Smooth muscle cell (in vitro differentiated cells): ENCODE data around the gene FAM117A. TPM values are rescaled to one million over a fixed set of nuclear protein-coding genes. Genes with fewer than 3 reads are reported as not detected.

Experiments used
- DNase-seq: peaks from one replicate; lab custom pipeline; 2025; ENCODE audit not compliant: unreplicated experiment; lab: John Stamatoyannopoulos, UW
- H2AFZ ChIP-seq: fragments of 200-600 bp; sonication (generic); 2 replicates; pipeline ENCODE4 v1.6.0; 2016; ENCODE audit warnings: antibody characterized with exemption, low read depth, mild to moderate bottlenecking
- H3F3A ChIP-seq: fragments of 200-600 bp; sonication (generic); 2 replicates; pipeline ENCODE4 v1.6.0; 2017; ENCODE audit warnings: antibody characterized with exemption, low read depth
- H3K27ac ChIP-seq: fragments of 200-600 bp; sonication (generic); 2 replicates; pipeline ENCODE4 v1.5.1; 2016; ENCODE audit warnings: low read depth, mild to moderate bottlenecking
- H3K27me3 ChIP-seq: fragments of 200-600 bp; sonication (generic); 2 replicates; pipeline ENCODE4 v1.6.1; 2016; ENCODE audit warnings: low read depth, mild to moderate bottlenecking
- H3K36me3 ChIP-seq: fragments of 200-600 bp; sonication (generic); 2 replicates; pipeline ENCODE4 v1.5.1; 2016; ENCODE audit warnings: low read depth
- H3K4me1 ChIP-seq: fragments of 200-600 bp; sonication (generic); 2 replicates; pipeline ENCODE4 v1.5.1; 2016; ENCODE audit warnings: low read depth
- H3K4me2 ChIP-seq: fragments of 200-600 bp; sonication (generic); 2 replicates; pipeline ENCODE4 v1.6.0; 2016; ENCODE audit warnings: mild to moderate bottlenecking
- H3K4me3 ChIP-seq: fragments of 200-600 bp; sonication (generic); 2 replicates; pipeline ENCODE4 v1.5.1; 2016; ENCODE audit warnings: mild to moderate bottlenecking
- H3K79me2 ChIP-seq: fragments of 200-600 bp; sonication (generic); 2 replicates; pipeline ENCODE4 v1.6.0; 2016; ENCODE audit warnings: low read depth, mild to moderate bottlenecking
- H3K9ac ChIP-seq: fragments of 200-600 bp; sonication (generic); 2 replicates; pipeline ENCODE4 v1.6.0; 2016; ENCODE audit warnings: low read depth
- H3K9me3 ChIP-seq: fragments of 200-600 bp; sonication (generic); replicated peaks from 2 replicates; pipeline ENCODE4 v1.5.1; 2016; ENCODE audit warnings: low read depth
- H4K20me1 ChIP-seq: fragments of 200-600 bp; sonication (generic); 2 replicates; pipeline ENCODE4 v1.6.0; 2016; ENCODE audit warnings: low read depth
- WGBS: methylation state at CpG from one replicate; pipeline ENCODE4 v1.1.7; 2016; ENCODE audit warnings: low lambda C conversion rate; 5-methylcytosine and 5-hydroxymethylcytosine counted together
- polyA plus RNA-seq: library from polyadenylated mRNA; unstranded; fragments of >200 nt; fragmentation: Nextera tagmentation; extraction: Ambion mirVana; gene quantifications from 2 replicates; pipeline ENCODE4 v1.2.1, GENCODE V29; 2016
- total RNA-seq: library from RNA; depleted of rRNA; stranded (reverse); fragments of >200 nt; gene quantifications from 2 replicates; pipeline ENCODE4 v1.2.3, GENCODE V29; 2014
- TF ChIP-seq, protein P1 (sequence below): fragments of 200-600 bp; sonication (generic); IDR thresholded peaks from 2 replicates; pipeline ENCODE4 v1.5.1; 2017; ENCODE audit warnings: borderline replicate concordance, mild to moderate bottlenecking, antibody characterized with exemption; ENCODE audit not compliant: insufficient read depth, poor library complexity, severe bottlenecking

FAM117A gene
- total and polyA plus RNA-seq, 2 experiments from 2014 or later, result 4.9 to 6.3 TPM

DNA sequence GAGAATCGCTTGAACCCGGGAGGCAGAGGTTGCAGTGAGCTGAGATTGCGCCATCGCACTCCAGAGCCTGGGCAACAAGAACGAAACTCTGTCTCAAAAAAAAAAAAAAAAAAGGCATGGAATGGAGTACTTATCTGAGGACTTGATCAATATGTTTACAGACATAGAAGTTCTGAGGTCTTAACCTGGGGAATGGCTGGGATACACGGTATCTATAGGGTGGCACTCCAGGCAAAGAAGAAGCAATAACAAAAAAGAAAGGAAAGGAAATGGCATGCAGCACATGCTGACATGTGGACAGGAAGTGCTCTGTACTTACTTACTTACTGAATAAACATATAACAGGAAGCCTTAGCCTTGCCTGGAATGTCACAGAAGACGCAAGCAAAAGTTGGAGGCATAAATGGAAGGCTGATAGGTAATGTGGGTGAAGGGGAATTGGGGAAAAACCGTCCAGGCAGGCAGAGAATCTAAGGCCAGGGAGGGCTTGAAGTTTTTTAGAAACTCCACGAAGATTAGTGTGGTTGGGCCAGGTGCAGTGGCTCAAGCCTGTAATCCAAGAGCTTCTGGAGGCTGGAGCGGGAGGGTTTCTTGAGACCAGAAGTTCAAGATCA lies 75.9 kb downstream of the FAM117A start:
- no peak for DNase-seq
- 66% methylated on average over 10 of the region's 10 CpGs for WGBS
- H3K27me3 ChIP-seq, result no peaks in the 10 kb centered on the region
- no peaks in the 10 kb centered on the region for H3K9me3 ChIP-seq
- no peaks in the 10 kb centered on the region for H4K20me1 ChIP-seq
- H3K4me3 ChIP-seq, result no peak overlapping the region
- H3K36me3 ChIP-seq, result no peaks in the 10 kb centered on the region
- no peaks in the 10 kb centered on the region for H3K79me2 ChIP-seq
- H3K4me2 ChIP-seq, result peak overlapping the region; percentile 31
- TF ChIP-seq, protein P1, sequence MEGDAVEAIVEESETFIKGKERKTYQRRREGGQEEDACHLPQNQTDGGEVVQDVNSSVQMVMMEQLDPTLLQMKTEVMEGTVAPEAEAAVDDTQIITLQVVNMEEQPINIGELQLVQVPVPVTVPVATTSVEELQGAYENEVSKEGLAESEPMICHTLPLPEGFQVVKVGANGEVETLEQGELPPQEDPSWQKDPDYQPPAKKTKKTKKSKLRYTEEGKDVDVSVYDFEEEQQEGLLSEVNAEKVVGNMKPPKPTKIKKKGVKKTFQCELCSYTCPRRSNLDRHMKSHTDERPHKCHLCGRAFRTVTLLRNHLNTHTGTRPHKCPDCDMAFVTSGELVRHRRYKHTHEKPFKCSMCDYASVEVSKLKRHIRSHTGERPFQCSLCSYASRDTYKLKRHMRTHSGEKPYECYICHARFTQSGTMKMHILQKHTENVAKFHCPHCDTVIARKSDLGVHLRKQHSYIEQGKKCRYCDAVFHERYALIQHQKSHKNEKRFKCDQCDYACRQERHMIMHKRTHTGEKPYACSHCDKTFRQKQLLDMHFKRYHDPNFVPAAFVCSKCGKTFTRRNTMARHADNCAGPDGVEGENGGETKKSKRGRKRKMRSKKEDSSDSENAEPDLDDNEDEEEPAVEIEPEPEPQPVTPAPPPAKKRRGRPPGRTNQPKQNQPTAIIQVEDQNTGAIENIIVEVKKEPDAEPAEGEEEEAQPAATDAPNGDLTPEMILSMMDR, result no peak
- H2AFZ ChIP-seq, result peak overlapping the region; percentile 77
- no peak overlapping the region for H3K9ac ChIP-seq
- peaks cover 23% of the 10 kb centered on the region for H3F3A ChIP-seq
- peak overlapping the region; percentile 52 for H3K27ac ChIP-seq
- H3K4me1 ChIP-seq, result peaks cover 8% of the 10 kb centered on the region

DNA sequence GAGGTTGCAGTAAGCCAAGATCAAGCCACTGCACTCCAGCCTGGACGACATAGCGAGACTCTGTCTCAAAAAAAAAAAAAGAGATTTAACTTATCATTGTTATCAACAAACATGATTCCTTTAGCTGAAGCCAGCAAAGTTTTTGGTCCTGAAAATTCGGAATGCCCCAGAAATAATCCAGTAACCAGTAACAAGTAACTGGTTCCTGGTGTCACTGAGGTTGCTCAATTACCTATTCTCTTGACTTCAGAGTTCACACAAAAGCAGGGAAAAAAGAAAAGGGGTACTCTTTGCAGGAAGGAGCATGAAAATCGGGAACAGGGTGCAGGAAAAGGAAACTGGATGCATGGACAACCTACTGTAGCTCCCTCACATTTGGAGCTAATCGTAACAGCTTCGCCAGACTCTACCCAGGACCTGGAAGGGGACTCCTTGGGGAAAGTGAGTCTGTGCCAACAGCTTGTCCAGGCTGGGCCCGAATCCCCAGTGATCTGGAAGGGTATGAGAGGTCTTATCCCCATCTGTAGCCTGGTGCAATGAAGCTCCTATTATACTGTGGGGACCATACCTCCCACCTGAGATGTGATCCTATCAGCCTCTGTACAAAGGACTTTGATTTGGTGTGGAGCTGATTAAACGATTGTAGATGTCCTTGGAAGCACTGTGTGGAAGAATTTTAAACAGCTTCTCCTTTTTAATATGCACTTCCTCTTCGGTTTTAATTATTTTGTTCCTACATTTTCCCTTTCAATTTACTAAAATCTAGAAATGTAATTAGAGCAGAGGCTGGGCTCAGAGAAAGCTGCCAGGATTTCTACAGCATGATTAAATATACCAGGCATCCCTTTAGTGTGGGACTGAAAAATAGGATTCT lies 82.6 kb downstream of the FAM117A start:
- peak overlapping the region; percentile 58 for H2AFZ ChIP-seq
- 86% methylated on average over 9 of the region's 9 CpGs for WGBS
- H3F3A ChIP-seq, result no peaks in the 10 kb centered on the region
- no peak overlapping the region for H3K4me3 ChIP-seq
- H3K9ac ChIP-seq, result no peak overlapping the region
- no peaks in the 10 kb centered on the region for H3K9me3 ChIP-seq
- H3K36me3 ChIP-seq, result no peaks in the 10 kb centered on the region
- H3K27ac ChIP-seq, result no peak overlapping the region
- peaks cover 10% of the 10 kb centered on the region for H3K79me2 ChIP-seq
- no peak for DNase-seq
- H3K4me2 ChIP-seq, result no peak overlapping the region
- H3K27me3 ChIP-seq, result no peaks in the 10 kb centered on the region
- H3K4me1 ChIP-seq, result peaks cover 11% of the 10 kb centered on the region
- TF ChIP-seq, protein P1, result no peak
- H4K20me1 ChIP-seq, result peaks cover 9% of the 10 kb centered on the region

DNA sequence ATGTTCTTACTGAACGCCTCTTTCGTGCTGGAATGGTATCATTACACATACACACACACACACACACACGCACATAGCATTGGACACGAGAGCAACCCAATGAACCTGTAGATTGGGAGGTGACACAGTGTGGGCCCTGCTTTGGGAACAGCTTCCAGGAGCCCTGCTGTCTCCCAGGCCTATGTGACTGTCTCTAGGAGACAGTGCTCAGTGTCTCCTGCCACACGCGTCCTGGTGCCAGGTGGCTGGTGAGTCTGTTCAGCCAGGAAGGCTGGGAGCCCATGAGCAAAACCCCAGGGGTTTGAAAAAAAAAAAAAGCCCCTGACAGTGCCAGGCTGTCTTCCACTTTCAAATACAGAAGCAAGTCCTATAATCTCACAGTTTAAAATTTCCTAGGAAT lies 83.6 kb downstream of the FAM117A start:
- H3K4me3 ChIP-seq, result no peak overlapping the region
- TF ChIP-seq, protein P1, result no peak
- H3K27me3 ChIP-seq, result no peaks in the 10 kb centered on the region
- WGBS, result 92% methylated on average over 6 of the region's 6 CpGs
- H3F3A ChIP-seq, result no peaks in the 10 kb centered on the region
- peaks cover 21% of the 10 kb centered on the region for H3K4me1 ChIP-seq
- H3K79me2 ChIP-seq, result peaks cover 20% of the 10 kb centered on the region
- no peaks in the 10 kb centered on the region for H3K9me3 ChIP-seq
- no peaks in the 10 kb centered on the region for H3K36me3 ChIP-seq
- no peak for DNase-seq
- H3K4me2 ChIP-seq, result no peak overlapping the region
- H3K9ac ChIP-seq, result no peak overlapping the region
- no peak overlapping the region for H2AFZ ChIP-seq
- H3K27ac ChIP-seq, result no peak overlapping the region
- H4K20me1 ChIP-seq, result peaks cover 19% of the 10 kb centered on the region
